ENCODE measurements around the gene ST7. TPM values are rescaled to one million over a fixed set of nuclear protein-coding genes. Genes with fewer than 3 reads are reported as not detected.

Gene ST7
- total RNA-seq, 1 experiment from 2014 or later: 12.9 TPM

DNA sequence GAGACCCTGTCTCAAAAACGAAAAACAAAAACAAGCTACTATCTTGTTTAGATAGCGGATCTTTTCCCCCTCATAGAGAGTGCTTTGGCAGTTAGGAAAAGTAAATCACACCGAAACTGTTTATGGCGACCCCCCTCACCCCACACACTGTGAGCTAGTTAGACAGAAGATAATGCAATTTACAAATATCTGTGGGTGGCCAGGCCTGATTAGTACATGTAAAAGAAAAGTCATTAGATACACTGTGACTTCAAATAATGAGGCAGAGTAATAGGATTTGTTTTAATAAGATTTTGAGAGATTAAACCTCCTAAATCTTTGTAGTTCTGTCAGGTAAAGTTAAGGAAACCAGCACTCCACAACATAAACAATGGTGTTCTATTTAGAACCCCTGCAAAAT, 121.1 kb downstream of the ST7 start:
- no peak overlapping the region for H3K18ac ChIP-seq (ENCODE audit: insufficient read length, low read depth, low read length)
- no peak for TF ChIP-seq CTCF (conservative IDR thresholded peaks at IDR 0.05)
- H4K5ac ChIP-seq (ENCODE audit: insufficient read length, low read depth, low read length): no peak overlapping the region
- H2BK5ac ChIP-seq (ENCODE audit: insufficient read length, low read length): no peak overlapping the region
- H3K23ac ChIP-seq (ENCODE audit: insufficient read length, low read depth, low read length): no peak overlapping the region
- H3K9me3 ChIP-seq (ENCODE audit: control insufficient read depth, low read depth, low read length): peaks cover 4% of the 10 kb centered on the region
- no peaks in the 10 kb centered on the region for H3K79me2 ChIP-seq (ENCODE audit: insufficient read depth, low read length)
- no peak overlapping the region for H3K56ac ChIP-seq (ENCODE audit: insufficient read length, low read depth, low read length)
- H3K27me3 ChIP-seq (ENCODE audit: insufficient read depth, low read length): no peaks in the 10 kb centered on the region
- H3K79me1 ChIP-seq (ENCODE audit: insufficient read depth, low read depth, low read length, poor library complexity, severe bottlenecking): no peaks in the 10 kb centered on the region
- no peaks in the 10 kb centered on the region for H3K23me2 ChIP-seq (ENCODE audit: insufficient read length, low read depth, low read length, poor library complexity, severe bottlenecking)
- no peak overlapping the region for H4K91ac ChIP-seq (ENCODE audit: insufficient read length, low read depth, low read length)
- Mint-ChIP-seq H3K9me3 (peaks cover 0 to 4% of the 10 kb centered on the region in 2 experiments; a peak in 2 of 5 replicates), H3K4me3 (no peak overlapping the region), H3K27ac (no peak overlapping the region), H3K4me1 (peaks cover 17% of the 10 kb centered on the region in 2 experiments; a peak in 3 of 4 replicates), H3K36me3 (ENCODE audit: insufficient read depth in 1 of 3, low read depth in 3 of 3) (peaks cover 0 to 6% (median 5%) of the 10 kb centered on the region in 3 experiments; a peak in 5 of 7 replicates), H3K27me3 (ENCODE audit: low read depth) (no peaks in the 10 kb centered on the region)
- no peaks in the 10 kb centered on the region for H3K4me1 ChIP-seq (ENCODE audit: insufficient read depth, low read length)
- no peak overlapping the region for H2BK20ac ChIP-seq (ENCODE audit: low read depth, low read length, poor library complexity, severe bottlenecking)
- H2BK120ac ChIP-seq (ENCODE audit: low read depth, low read length, poor library complexity, severe bottlenecking): no peak overlapping the region
- no peak for DNase-seq
- H2BK12ac ChIP-seq (ENCODE audit: insufficient read length, low read depth, low read length): no peak overlapping the region
- H3K4ac ChIP-seq (ENCODE audit: low read depth, low read length): no peak overlapping the region
- no peak overlapping the region for H3T11ph ChIP-seq (ENCODE audit: low read length)
- no peak overlapping the region for H2BK15ac ChIP-seq (ENCODE audit: low read depth, low read length)
- no peak overlapping the region for H3K9ac ChIP-seq (ENCODE audit: extremely low read depth, insufficient read length, low read length)
- H3K27ac ChIP-seq (ENCODE audit: insufficient read length, low read depth, low read length): no peak overlapping the region
- H2AK5ac ChIP-seq (ENCODE audit: insufficient read length, low read length): no peak overlapping the region
- H2AFZ ChIP-seq (ENCODE audit: low read length): no peak overlapping the region
- H4K20me1 ChIP-seq (ENCODE audit: control insufficient read depth, insufficient read depth, insufficient read length): no peaks in the 10 kb centered on the region
- H4K8ac ChIP-seq (replicated peaks; ENCODE audit: insufficient read length, low read depth, low read length): no peak overlapping the region
- no peak overlapping the region for H3K14ac ChIP-seq (ENCODE audit: insufficient read depth, low read length)
- no peak overlapping the region for H3K4me2 ChIP-seq (ENCODE audit: insufficient read depth, insufficient read length, low read length)
- no CpG with 5 or more reads among the region's 4 CpGs for WGBS (ENCODE audit: extremely low coverage, insufficient read length, low lambda C conversion rate)
